Calu3 (cell line): Measurements from ENCODE around the gene FMN1. TPM values are rescaled to one million over a fixed set of nuclear protein-coding genes. Genes with fewer than 3 reads are reported as not detected.

Source experiments
- BruUV-seq: library from RNA; stranded (reverse); fragments of 400-500 nt; replicated peaks from 2 replicates; lab custom pipeline; 2021; lab: Mats Ljungman, UMichigan
- CTCF ChIA-PET: fragments of 300-600 bp; sonication (Branson Sonifier 250); formaldehyde crosslinking; loops from one replicate; lab custom pipeline; 2022; ENCODE audit warnings: antibody characterized with exemption; lab: Charles Lee
- DNase-seq: peaks from one replicate; pipeline ENCODE4 v3.0.0; 2022
- H3K27ac Mint-ChIP-seq: one replicate; pipeline ENCODE4 v1.8.0; 2022; ENCODE audit warnings: mixed read lengths; ENCODE audit not compliant: unreplicated experiment
- H3K27me3 Mint-ChIP-seq: one replicate; pipeline ENCODE4 v1.8.0; 2022; ENCODE audit warnings: mixed read lengths; ENCODE audit not compliant: unreplicated experiment
- H3K36me3 Mint-ChIP-seq: one replicate; pipeline ENCODE4 v1.8.0; 2022; ENCODE audit warnings: mild to moderate bottlenecking, moderate library complexity, mixed read lengths; ENCODE audit not compliant: insufficient read depth, unreplicated experiment
- H3K4me1 Mint-ChIP-seq: one replicate; pipeline ENCODE4 v1.8.0; 2022; ENCODE audit warnings: mild to moderate bottlenecking, low read depth, mixed read lengths; ENCODE audit not compliant: unreplicated experiment
- H3K4me3 Mint-ChIP-seq: one replicate; pipeline ENCODE4 v1.8.0; 2022; ENCODE audit warnings: mild to moderate bottlenecking, low read depth, moderate library complexity, mixed read lengths; ENCODE audit not compliant: unreplicated experiment
- H3K9me3 Mint-ChIP-seq: one replicate; pipeline ENCODE4 v1.8.0; 2022; ENCODE audit warnings: low read depth, mixed read lengths; ENCODE audit not compliant: unreplicated experiment
- CTCF ChIP-seq: fragments of 200-600 bp; IDR thresholded peaks from one replicate; pipeline ENCODE4 v1.8.0; 2022; ENCODE audit warnings: antibody characterized with exemption; ENCODE audit not compliant: unreplicated experiment
- intact Hi-C: fragments of 100-400 bp; cut with micrococcal nuclease; formaldehyde crosslinking; loops from one replicate; pipeline ENCODE4 v1.10.0; 2022; ENCODE audit not compliant: unreplicated experiment
- total RNA-seq: library from RNA; stranded (reverse); gene quantifications from 2 replicates; pipeline ENCODE4 v1.2.3, GENCODE V29; 2022

Gene FMN1
- total RNA-seq, 1 experiment from 2014 or later, result 7.1 TPM

GRCh38 chr15:33028495-33028894 is 166.0 kb downstream of the FMN1 start:
- H3K9me3 Mint-ChIP-seq, result no peaks in the 10 kb centered on the region
- no peaks in the 10 kb centered on the region for H3K36me3 Mint-ChIP-seq
- no peak overlapping the region for H3K4me3 Mint-ChIP-seq
- TF ChIP-seq CTCF, result no peak
- DNase-seq, result no peak
- no peak overlapping the region for H3K27ac Mint-ChIP-seq
- no peaks in the 10 kb centered on the region for H3K27me3 Mint-ChIP-seq
- intact Hi-C loops, result loop anchor here (2.0 kb wide), 1 partner anchor 36 kb away; no protein-coding TSS in a partner anchor
- no peaks in the 10 kb centered on the region for H3K4me1 Mint-ChIP-seq
- no TSS peak for BruUV-seq
- CTCF ChIA-PET, result no interaction called here

- Mint-ChIP-seq H3K27me3 (no peaks in the 10 kb centered on the region), H3K9me3 (no peaks in the 10 kb centered on the region), H3K27ac (no peak overlapping the region), H3K4me1 (peaks cover 3% of the 10 kb centered on the region), H3K4me3 (no peak overlapping the region), H3K36me3 (no peaks in the 10 kb centered on the region)
- intact Hi-C loops, result loop anchor here (2.0 kb wide), 1 partner anchor 37 kb away; no protein-coding TSS in a partner anchor
- TF ChIP-seq CTCF, result no peak
- CTCF ChIA-PET, result no interaction called here
- no peak for DNase-seq
- no TSS peak for BruUV-seq
These were observed 167.0 kb downstream of the FMN1 start for GRCh38 chr15:33027306-33028035.

- BruUV-seq, result no TSS peak
- no peak for DNase-seq
- H3K36me3 Mint-ChIP-seq, result no peaks in the 10 kb centered on the region
- TF ChIP-seq CTCF, result no peak
- intact Hi-C loops, result no loop called here
- no peak overlapping the region for H3K27ac Mint-ChIP-seq
- H3K27me3 Mint-ChIP-seq, result no peaks in the 10 kb centered on the region
- CTCF ChIA-PET, result no interaction called here
- H3K4me1 Mint-ChIP-seq, result peaks cover 6% of the 10 kb centered on the region
- H3K4me3 Mint-ChIP-seq, result no peak overlapping the region
- no peaks in the 10 kb centered on the region for H3K9me3 Mint-ChIP-seq
These were observed 167.9 kb downstream of the FMN1 start for GRCh38 chr15:33026614-33027013.

GRCh38 chr15:33022629-33023028 is 171.9 kb downstream of the FMN1 start:
- Mint-ChIP-seq H3K36me3 (no peaks in the 10 kb centered on the region), H3K9me3 (no peaks in the 10 kb centered on the region), H3K4me1 (peaks cover 6% of the 10 kb centered on the region), H3K27ac (no peak overlapping the region), H3K4me3 (no peak overlapping the region), H3K27me3 (no peaks in the 10 kb centered on the region)
- DNase-seq, result peak; percentile 0
- intact Hi-C loops, result loop anchor here (2.0 kb wide), 1 partner anchor 110 kb away; no protein-coding TSS in a partner anchor
- CTCF ChIA-PET, result no interaction called here
- TF ChIP-seq CTCF, result no peak
- BruUV-seq, result no TSS peak
